CD14-positive monocyte (primary cell): Measurements from ENCODE around the gene MDFIC. TPM values are rescaled to one million over a fixed set of nuclear protein-coding genes. Genes with fewer than 3 reads are reported as not detected.

Experiments used
- DNase-seq, 3 donors: peaks; one replicate each; pipeline ENCODE4 v3.0.0-alpha.2; 2011 to 2022
- H2AFZ ChIP-seq: 2 replicates; pipeline ENCODE4 v1.6.0; 2012; ENCODE audit warnings: mild to moderate bottlenecking, low read depth, low read length, inconsistent platforms; ENCODE audit not compliant: insufficient read depth, poor library complexity, severe bottlenecking
- H3K27ac ChIP-seq, 2 donors: 1 replicate in 1 of 2; 2 replicates in 1 of 2; pipeline ENCODE4 v1.5.1; 2012 to 2013; ENCODE audit warnings: low read length in 2 of 2, control low read depth in 1 of 2, inconsistent platforms in 1 of 2, low read depth in 1 of 2, mild to moderate bottlenecking in 1 of 2
- H3K27me3 ChIP-seq, 2 donors: one replicate each; pipeline versions ENCODE4 v1.6.0 to v1.6.1; 2011 to 2013; ENCODE audit warnings: low read length in 2 of 2; ENCODE audit not compliant: control insufficient read depth in 2 of 2, insufficient read depth in 2 of 2
- H3K36me3 ChIP-seq, 2 donors: replicated peaks in 1 of 2; 1 replicate in 1 of 2; 2 replicates in 1 of 2; pipeline versions ENCODE4 v1.5.1 to v1.6.1; 2012 to 2013; ENCODE audit warnings: low read length in 2 of 2, control low read depth in 1 of 2, inconsistent platforms in 1 of 2, mild to moderate bottlenecking in 1 of 2; ENCODE audit not compliant: insufficient read depth in 2 of 2, control insufficient read depth in 1 of 2
- H3K4me1 ChIP-seq, 2 donors: 1 replicate in 1 of 2; 2 replicates in 1 of 2; pipeline versions ENCODE4 v1.5.1 to v1.6.1; 2012 to 2013; ENCODE audit warnings: low read length in 2 of 2, control low read depth in 1 of 2, inconsistent platforms in 1 of 2, mild to moderate bottlenecking in 1 of 2, moderate library complexity in 1 of 2; ENCODE audit not compliant: insufficient read depth in 2 of 2, control insufficient read depth in 1 of 2
- H3K4me2 ChIP-seq: replicated peaks from 2 replicates; pipeline ENCODE3; 2012; ENCODE audit warnings: low read length, moderate library complexity, mild to moderate bottlenecking; ENCODE audit not compliant: poor library complexity, severe bottlenecking; ENCODE audit errors: extremely low read depth
- H3K4me3 ChIP-seq, 3 experiments: fragments of 200-600 bp in 1 of 3; sonication (generic) in 1 of 3; replicated peaks in 1 of 3; 1 replicate in 2 of 3; 2 replicates in 1 of 3; pipeline ENCODE4 v1.5.1; 2011 to 2013; ENCODE audit warnings: low read length in 3 of 3, mild to moderate bottlenecking in 3 of 3, control low read depth in 2 of 3, low read depth in 2 of 3, inconsistent platforms in 1 of 3, moderate library complexity in 1 of 3
- H3K79me2 ChIP-seq: 2 replicates; pipeline ENCODE4 v1.6.0; 2012; ENCODE audit warnings: mild to moderate bottlenecking, control low read depth, inconsistent platforms, low read length, moderate library complexity; ENCODE audit not compliant: insufficient read depth
- H3K9ac ChIP-seq: 2 replicates; pipeline ENCODE4 v1.6.0; 2017; ENCODE audit warnings: low read length, mild to moderate bottlenecking; ENCODE audit not compliant: insufficient read depth, poor library complexity, severe bottlenecking
- H3K9me3 ChIP-seq, 2 donors: replicated peaks in 1 of 2; 1 replicate in 1 of 2; 2 replicates in 1 of 2; pipeline versions ENCODE4 v1.5.1 to v1.6.1; 2012 to 2013; ENCODE audit warnings: low read length in 2 of 2, control low read depth in 1 of 2; ENCODE audit not compliant: control insufficient read depth in 1 of 2, insufficient read depth in 1 of 2
- H4K20me1 ChIP-seq: 2 replicates; pipeline ENCODE4 v1.6.0; 2012; ENCODE audit warnings: mild to moderate bottlenecking, low read length, control low read depth, moderate library complexity; ENCODE audit not compliant: insufficient read depth
- H3K27ac Mint-ChIP-seq, 7 donors: one replicate each; pipeline ENCODE4 v1.8.0; 2020; ENCODE audit warnings: mild to moderate bottlenecking in 7 of 7, mixed read lengths in 7 of 7, moderate library complexity in 6 of 7, inconsistent platforms in 2 of 7
- H3K27me3 Mint-ChIP-seq, 3 donors: one replicate each; pipeline ENCODE4 v1.8.0; 2021 to 2022; ENCODE audit warnings: low read depth in 3 of 3, mild to moderate bottlenecking in 3 of 3, mixed read lengths in 3 of 3, moderate library complexity in 3 of 3, inconsistent platforms in 1 of 3
- H3K36me3 Mint-ChIP-seq, 2 donors: one replicate each; pipeline ENCODE4 v1.8.0; 2020; ENCODE audit warnings: mixed read lengths in 2 of 2, inconsistent platforms in 1 of 2, mild to moderate bottlenecking in 1 of 2
- H3K4me1 Mint-ChIP-seq: one replicate; pipeline ENCODE4 v1.8.0; 2020; ENCODE audit warnings: mild to moderate bottlenecking, mixed read lengths
- H3K4me3 Mint-ChIP-seq, 2 donors: one replicate each; pipeline ENCODE4 v1.8.0; 2020; ENCODE audit warnings: mild to moderate bottlenecking in 2 of 2, mixed read lengths in 2 of 2, moderate library complexity in 1 of 2
- H3K9me3 Mint-ChIP-seq, 7 donors: one replicate each; pipeline ENCODE4 v1.8.0; 2020 to 2022; ENCODE audit warnings: mixed read lengths in 7 of 7, mild to moderate bottlenecking in 6 of 7, moderate library complexity in 6 of 7, inconsistent platforms in 2 of 7
- WGBS: methylation state at CpG from one replicate; pipeline ENCODE4 v1.1.5; 2013; ENCODE audit warnings: missing lambda C conversion rate; ENCODE audit not compliant: insufficient coverage; 5-methylcytosine and 5-hydroxymethylcytosine counted together
- intact Hi-C, 2 donors: fragments of 100-400 bp; cut with micrococcal nuclease; formaldehyde crosslinking; loops; one replicate each; pipeline versions ENCODE4 v1.15.0 to v1.15.1; 2023
- polyA plus RNA-seq, 3 donors: library from polyadenylated mRNA; depleted of rRNA in 1 of 3; unstranded in 2 of 3; stranded (reverse) in 1 of 3; fragments of 300-500 nt in 2 of 3; fragments of >200 nt in 1 of 3; fragmentation: Illumina TruSeq in 2 of 3; gene quantifications; 1 replicate in 2 of 3; 2 replicates in 1 of 3; pipeline ENCODE4 v1.2.3, GENCODE V29; 2012 to 2021
- TF ChIP-seq, protein P1 (sequence below): fragments of 200-600 bp; IDR thresholded peaks from one replicate; pipeline ENCODE4 v1.8.0; 2022; ENCODE audit warnings: antibody characterized with exemption, mild to moderate bottlenecking

MDFIC gene
- polyA plus RNA-seq, 3 donors: 13.0 to 30.0 (median 19.9) TPM

DNA sequence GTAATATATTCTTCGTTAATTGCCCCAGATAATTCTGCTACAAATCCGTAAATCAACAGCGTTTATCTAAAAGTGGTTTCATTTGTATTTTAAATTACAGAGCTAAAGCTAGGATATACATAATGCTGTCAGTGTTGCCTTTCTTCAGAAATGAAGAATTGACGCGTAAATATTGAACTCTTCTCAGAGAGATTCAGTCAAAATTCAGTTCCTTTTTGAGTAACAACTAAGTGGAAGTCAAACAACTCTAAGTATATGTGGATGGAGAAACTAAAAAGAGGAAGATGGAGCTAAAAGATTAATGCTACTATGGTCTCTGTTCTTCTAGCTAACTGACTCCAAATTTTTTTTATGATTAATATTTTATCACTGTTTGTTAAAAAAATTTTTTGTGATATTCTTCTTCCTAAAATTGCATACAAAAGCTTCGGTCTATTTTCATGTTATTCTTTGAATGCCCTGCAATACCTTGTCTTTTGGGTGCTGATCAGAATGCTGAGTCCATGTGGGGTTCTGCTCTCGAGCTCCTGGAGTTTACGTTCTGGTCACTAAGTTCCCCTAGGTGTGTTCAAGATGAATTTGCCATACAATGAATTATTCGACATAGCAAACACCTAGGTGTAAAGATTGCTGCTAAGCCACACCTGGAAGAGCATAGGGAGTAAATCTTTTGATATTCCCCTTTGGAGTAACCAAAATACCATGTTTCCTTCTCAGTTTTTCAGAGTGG, 20.7 kb downstream of the MDFIC start:
- peak overlapping the region in 1 of 3 experiments; percentile 4 for H3K4me3 ChIP-seq
- no peaks in the 10 kb centered on the region for H4K20me1 ChIP-seq
- peak overlapping the region in 1 of 2 donors; percentile 70 for H3K4me3 Mint-ChIP-seq
- H3K27ac ChIP-seq: peak overlapping the region in 1 of 2 donors; percentile 47
- H3K27ac Mint-ChIP-seq: peak overlapping the region; percentile 57 to 83 (median 74)
- peak overlapping the region; percentile 30 for H3K4me2 ChIP-seq
- 0% methylated on average over 2 of the region's 9 CpGs for WGBS
- intact Hi-C loops: no loop called here
- H3K79me2 ChIP-seq: peaks cover 87% of the 10 kb centered on the region
- peaks cover 33 to 34% of the 10 kb centered on the region in 2 donors for H3K36me3 Mint-ChIP-seq
- peaks cover 40% of the 10 kb centered on the region for H3K4me1 Mint-ChIP-seq
- no peak overlapping the region for H2AFZ ChIP-seq
- H3K36me3 ChIP-seq: peaks cover 11 to 37% of the 10 kb centered on the region in 2 donors
- no peaks in the 10 kb centered on the region for H3K9me3 Mint-ChIP-seq
- peaks cover 16 to 22% of the 10 kb centered on the region in 2 donors for H3K4me1 ChIP-seq
- H3K27me3 ChIP-seq: no peaks in the 10 kb centered on the region
- peaks cover 0 to 3% (median 0%) of the 10 kb centered on the region in 3 donors for H3K27me3 Mint-ChIP-seq
- H3K9me3 ChIP-seq: no peaks in the 10 kb centered on the region
- no peak overlapping the region for H3K9ac ChIP-seq
- DNase-seq: peak in 2 of 3 donors; percentile 21 to 66
- TF ChIP-seq, protein P1, sequence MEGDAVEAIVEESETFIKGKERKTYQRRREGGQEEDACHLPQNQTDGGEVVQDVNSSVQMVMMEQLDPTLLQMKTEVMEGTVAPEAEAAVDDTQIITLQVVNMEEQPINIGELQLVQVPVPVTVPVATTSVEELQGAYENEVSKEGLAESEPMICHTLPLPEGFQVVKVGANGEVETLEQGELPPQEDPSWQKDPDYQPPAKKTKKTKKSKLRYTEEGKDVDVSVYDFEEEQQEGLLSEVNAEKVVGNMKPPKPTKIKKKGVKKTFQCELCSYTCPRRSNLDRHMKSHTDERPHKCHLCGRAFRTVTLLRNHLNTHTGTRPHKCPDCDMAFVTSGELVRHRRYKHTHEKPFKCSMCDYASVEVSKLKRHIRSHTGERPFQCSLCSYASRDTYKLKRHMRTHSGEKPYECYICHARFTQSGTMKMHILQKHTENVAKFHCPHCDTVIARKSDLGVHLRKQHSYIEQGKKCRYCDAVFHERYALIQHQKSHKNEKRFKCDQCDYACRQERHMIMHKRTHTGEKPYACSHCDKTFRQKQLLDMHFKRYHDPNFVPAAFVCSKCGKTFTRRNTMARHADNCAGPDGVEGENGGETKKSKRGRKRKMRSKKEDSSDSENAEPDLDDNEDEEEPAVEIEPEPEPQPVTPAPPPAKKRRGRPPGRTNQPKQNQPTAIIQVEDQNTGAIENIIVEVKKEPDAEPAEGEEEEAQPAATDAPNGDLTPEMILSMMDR: no peak

DNA sequence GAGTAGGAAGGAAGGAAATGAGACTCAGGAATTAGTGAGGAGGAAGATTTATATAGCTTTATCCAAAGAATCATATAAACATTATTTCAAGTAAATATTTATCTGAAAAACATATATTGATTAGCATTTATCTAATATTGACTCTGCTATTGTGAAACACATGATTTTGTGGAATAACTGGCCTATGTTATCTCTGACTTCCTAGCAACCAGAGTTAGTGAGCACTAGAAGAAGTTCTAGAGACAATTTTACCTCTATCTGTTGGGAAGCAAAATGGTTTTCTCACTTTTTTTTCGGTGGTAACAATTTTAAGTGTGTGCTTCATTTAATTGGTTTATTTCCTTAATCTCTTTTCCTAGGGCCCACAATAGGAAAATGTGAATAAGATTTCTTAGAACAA, 21.6 kb downstream of the MDFIC start:
- peaks cover 11 to 38% of the 10 kb centered on the region in 2 donors for H3K36me3 ChIP-seq
- peaks cover 85% of the 10 kb centered on the region for H3K79me2 ChIP-seq
- peaks cover 16 to 22% of the 10 kb centered on the region in 2 donors for H3K4me1 ChIP-seq
- no peak overlapping the region for H3K27ac ChIP-seq
- H3K4me3 ChIP-seq: no peak overlapping the region
- H3K27ac Mint-ChIP-seq: peak overlapping the region in 1 of 7 donors; percentile 20
- H3K4me1 Mint-ChIP-seq: peaks cover 46% of the 10 kb centered on the region
- peaks cover 0 to 3% (median 0%) of the 10 kb centered on the region in 3 donors for H3K27me3 Mint-ChIP-seq
- H3K36me3 Mint-ChIP-seq: peaks cover 34 to 35% of the 10 kb centered on the region in 2 donors
- no peak for DNase-seq
- H3K27me3 ChIP-seq: no peaks in the 10 kb centered on the region
- no peak overlapping the region for H3K4me3 Mint-ChIP-seq
- no peak overlapping the region for H3K4me2 ChIP-seq
- H3K9ac ChIP-seq: no peak overlapping the region
- no CpG with 5 or more reads among the region's 1 CpG for WGBS
- H3K9me3 Mint-ChIP-seq: no peaks in the 10 kb centered on the region
- TF ChIP-seq, protein P1: no peak
- no peak overlapping the region for H2AFZ ChIP-seq
- intact Hi-C loops: no loop called here
- no peaks in the 10 kb centered on the region for H3K9me3 ChIP-seq
- H4K20me1 ChIP-seq: no peaks in the 10 kb centered on the region
